Epidermal melanocyte (primary cell): ENCODE measurements around the gene ABHD17A.

Source experiments
- DNase-seq: peaks from one replicate; pipeline ENCODE4 v3.0.0; 2011; ENCODE audit warnings: low spot score; ENCODE audit not compliant: insufficient read length

Gene ABHD17A

DNA sequence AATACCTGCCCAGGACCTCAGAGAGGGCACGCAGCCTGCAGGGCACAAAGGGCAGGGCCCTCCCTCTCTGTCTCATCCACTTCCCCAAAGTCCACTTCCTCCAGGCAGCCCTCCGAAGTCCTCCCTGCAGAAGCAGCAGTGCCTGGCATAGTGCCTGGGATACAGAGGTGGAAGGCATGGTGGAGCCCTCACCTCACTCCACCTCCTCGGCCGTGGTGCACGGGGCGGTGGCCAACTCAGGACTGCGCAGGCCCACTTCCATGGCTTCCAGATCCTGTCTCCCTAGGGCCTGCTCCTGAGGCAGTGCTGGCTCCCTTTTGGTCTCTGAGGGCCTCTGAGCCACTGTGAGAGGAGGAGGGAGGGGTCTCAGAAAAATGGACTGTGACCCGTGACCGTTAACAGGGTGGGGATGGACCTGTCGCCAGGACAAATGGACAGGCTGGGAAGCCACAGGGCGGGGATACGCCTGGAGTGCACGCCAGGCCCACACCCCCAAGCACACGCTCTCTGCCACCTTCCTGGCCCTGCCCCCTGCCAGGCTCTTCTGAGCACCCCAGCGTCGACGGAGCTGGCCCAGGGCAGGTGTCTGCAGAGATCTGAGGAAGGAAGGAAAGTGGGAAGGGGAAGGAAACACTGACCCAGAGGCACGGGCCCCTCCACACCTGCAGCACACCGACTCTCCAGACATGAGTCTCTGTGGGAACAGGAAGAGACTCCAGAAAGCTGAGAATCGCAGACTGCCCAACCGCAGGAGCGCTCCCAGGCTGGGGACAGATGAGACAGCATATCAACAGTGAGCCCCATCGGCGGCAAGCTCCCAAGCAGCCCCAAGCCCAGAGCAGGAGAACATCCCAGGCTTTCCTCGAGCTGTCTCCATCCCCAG, 45.4 kb downstream of the ABHD17A start:
- no peak for DNase-seq

DNA sequence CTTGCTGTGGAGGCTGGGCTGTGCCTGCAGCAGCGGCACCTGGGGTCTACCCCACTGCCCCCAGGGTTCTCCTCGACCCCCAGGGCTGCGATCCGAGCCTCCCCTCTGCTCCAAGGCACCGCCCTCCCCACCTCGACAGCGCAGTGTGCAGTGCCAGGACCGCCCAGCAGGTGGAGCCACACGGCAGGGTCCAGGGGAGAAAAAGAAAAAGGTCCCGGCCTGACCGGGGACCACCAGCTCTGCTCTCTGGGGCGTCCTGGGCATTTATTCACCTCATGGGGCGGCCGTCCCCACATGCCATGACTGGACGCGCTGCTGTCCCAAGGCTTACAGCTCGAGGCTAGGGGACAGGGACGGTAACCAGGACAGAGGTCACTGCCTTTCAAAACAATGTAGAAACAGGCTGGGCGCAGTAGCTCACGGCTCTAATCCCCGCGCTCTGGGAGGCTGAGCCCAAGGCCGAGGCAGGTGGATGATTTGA, 47.6 kb downstream of the ABHD17A start:
- peak; percentile 94 for DNase-seq

DNA sequence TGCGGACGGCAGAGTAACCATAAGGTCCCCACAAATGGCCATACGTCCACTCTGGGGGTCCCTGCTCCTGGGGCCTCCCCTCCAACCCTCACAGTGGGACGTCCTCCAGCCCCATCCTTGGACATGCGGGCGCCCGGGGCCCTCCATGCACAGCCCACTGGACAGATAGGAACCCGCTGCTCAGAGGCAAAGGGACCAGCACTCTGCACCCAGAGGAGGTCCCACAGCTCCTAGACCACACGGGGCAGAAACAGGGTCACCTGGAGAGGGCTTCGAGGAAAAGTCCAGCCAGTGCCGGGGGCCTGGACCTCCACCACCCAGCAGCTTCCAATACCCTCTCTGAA, 48.1 kb downstream of the ABHD17A start:
- DNase-seq, result no peak

DNA sequence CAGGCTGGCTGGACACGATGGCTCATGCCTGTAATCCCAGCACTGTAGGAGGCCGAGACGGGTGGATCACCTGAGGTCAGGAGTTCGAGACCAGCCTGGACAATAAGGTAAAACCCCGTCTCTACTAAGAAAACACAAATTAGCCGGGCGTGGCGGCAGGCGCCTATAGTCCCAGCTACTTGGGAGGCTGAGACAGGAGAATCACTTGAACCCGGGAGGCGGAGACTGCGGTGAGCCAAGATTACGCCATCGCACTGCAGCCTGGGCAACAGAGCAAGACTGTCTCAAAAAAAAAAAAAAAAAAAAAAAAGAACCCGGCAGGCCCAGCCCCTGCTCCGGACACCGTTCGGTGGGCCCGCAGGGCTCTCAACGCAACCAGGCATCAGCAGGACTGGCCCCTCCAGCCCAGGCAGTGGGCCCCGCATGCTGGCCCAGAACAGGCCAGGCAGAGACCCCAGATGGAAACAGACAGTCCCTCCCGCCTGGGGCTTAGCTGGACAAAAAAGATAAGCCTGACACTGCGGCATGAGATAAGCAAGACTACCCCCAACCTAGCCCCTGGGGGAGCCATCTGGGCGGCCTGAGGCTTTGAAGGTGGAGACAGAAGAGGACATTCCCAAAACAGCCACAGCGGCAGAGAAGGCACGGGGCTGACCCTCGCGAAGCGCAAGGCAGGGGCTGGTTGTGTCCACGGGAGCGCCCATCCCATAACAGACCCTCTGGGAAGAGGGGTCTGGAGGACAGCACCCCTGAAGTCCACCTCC, 48.7 kb downstream of the ABHD17A start:
- no peak for DNase-seq

DNA sequence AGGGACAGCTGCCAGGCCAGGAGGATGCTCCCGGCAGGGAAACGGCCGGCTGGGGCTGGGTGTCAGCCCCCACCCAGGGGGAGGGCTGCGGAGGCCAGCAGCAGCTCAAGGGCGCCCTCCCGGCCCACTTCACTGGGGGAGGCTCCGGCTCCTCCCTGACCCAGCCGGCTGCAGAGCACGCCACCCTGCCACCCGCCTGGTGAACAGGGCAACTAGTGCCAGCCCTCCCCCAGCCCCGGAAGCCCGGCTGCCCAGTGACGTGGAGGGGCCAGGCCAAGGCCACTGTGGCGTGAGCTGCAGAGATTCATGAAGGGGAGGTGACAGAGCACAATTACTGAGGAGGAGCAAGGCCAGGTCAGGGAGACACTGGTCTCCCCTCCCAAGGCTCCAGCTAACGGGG, 51.8 kb downstream of the ABHD17A start:
- no peak for DNase-seq

DNA sequence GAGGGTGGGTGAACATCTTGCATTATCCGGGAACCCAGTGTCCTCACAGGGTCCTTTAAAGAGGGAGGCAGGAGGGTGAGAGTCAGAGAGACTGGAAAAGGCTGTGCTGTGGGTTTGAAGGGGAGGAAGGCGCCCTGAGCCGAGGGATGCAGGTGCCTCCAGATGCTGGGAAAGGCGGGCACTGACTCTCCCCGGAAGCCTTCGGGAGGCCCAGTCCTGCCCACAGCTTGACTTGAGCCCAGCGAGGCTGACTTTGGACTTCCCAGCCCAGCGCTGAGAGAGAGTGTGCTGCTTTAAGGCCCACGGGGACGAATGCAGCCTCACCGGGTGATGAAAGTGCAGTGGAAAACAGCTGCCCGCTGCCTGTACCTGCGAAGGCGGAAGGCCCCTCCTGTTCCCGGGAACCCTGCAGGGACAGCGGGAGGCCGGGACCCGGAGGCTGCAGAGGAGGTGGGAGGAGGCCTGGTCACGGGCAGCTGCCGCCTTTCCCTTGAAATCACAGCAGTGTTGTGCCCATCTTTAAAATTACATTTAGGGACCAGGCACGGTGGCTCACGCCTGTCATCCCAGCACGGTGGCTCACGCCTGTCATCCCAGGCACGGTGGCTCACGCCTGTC, 53.1 kb downstream of the ABHD17A start:
- no peak for DNase-seq

DNA sequence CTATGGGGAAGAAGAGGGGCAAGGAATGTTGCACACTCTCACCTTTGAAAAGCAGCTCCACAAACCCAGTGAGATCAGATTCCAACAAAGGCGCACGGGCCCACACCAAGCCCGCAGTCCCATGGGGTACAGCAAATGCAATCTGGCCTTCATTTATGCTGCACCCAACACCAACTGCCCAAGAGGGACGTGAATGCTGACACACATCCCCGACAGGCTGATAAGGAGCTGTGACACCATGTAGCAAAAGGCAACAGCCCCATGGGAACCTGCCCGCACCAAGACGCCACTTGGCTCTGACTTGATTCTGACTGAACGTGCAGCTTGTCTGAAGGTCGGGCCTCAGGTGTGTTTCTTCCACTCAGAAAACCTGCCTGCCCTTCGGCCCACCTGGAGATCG, 54.3 kb downstream of the ABHD17A start:
- DNase-seq, result no peak

DNA sequence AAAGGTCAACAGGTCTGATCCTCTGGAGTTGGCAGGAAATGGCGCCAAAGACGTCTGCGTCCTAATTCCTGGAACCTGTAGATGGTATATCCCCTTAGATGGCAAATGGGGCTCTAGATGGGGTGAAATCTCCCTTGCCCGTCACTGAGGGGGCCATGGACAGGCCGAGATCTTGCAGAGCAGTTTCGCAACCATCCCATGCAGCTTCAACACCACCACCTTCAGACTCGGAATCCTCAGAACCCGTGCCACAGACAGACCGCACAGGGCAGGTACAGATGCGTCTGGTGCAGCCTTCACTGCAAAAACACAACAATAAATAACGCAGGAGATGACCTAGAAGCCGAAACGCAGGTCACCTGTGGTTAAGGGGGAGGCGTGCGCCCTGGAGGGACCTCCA, 54.7 kb downstream of the ABHD17A start:
- no peak for DNase-seq

DNA sequence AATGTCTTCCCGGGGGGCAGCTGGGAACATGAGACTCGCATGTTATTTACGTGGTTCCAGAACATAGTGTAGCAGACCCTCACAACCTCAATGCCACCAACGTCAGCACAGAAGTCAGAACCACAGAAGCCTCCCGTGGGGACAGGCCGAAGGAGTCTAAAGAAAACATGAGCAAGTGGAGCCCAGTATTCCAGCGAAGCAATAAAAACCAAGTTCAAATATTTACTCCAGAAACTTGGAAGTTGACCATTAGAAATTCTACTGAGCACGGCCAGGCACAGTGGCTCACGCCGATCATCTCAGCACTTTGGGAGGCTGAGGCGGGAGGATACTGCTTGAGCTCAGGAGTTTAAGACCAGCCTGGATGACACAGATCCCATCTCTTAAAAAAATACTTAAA, 55.3 kb downstream of the ABHD17A start:
- no peak for DNase-seq

DNA sequence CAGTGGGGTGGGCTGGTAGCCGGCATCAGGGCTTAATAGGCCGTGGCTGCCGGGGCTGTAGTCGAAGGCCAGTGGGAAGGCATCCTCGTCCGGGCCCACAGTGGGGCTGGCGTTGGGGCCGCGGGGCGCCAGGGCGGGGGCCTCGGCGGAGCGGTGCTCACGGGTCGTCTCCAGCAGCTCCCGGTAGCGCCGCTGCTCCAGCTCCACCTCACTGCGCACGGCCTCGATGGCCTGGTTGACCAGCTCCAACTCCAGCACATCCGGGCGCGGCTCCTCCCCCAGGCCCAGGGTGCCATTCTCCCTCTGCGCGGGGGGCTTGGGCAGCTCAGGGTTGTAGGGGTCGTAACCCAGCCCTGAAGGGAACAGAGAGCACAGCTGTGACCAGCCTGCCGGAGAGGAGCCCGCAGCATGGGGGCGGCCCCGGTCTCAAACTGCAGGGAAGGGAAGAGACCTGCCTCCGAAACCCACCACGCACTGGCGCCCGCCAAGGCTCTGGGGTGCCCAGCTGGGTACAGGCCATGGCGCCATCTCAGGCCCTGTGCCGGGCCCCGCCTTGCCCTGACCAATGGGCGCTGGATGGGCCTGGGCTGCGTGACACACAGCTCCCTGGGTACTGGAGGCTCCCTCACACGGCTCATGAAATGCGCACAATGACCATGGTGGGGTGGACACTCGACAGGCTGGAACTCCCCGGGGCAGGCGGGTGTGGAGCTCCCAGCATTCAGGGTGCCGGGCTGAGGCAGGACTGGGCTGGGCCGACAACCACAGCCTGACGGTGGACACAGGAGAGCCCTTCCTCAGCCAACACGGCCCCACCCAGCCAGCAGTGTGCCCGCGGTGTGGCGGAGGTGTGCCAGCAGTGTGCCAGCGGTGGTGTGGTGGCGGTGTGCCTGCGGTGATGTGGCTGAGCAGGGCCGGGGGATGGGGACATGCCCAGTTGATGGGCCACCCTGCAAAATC, 56.7 kb downstream of the ABHD17A start:
- DNase-seq, result no peak

DNA sequence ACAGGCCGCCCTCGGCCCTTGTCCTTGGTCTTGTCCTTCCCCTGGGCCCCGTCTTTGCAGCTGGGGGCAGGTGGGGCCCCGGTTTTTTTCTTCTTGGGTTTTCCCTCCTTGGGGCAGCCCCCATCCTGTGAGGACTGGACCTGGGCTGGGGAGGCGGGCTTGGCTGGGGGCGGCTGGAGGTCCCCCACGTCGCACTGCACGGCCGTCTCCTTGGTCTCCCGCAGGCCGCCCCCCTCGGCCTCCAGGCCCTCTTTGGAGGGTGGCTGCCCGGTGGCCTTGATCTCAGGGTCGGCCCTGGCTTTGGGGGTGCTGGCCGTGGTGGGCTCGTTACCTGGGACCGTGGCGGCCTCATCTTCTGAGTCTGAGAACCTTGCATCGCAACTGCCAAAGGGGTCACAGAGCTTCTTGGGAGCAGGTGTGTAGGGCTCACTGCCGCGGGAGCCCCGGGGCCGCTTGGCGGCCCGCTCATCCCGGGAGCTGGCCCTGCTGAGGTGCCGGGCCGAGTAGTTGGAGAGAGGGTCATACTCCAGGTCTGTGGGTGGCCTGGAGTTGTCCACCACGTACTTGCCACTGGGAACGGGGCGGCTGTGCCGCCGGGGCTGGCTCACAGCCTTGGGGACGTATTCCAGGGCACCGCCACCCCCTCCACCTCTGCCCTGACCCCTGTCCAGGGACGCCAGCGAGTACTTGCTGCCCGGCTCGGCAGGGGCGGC, 57.6 kb downstream of the ABHD17A start:
- DNase-seq, result no peak
